IMR-90 (cell line): ENCODE results near the gene LOC101059915.

Source experiments
- ATAC-seq: fragments of 200-7000 bp; cut with Tn5 transposase; 2 replicates; pipeline ENCODE4 v1.9.1; 2020; ENCODE audit warnings: low read depth, mild to moderate bottlenecking, moderate library complexity
- BruUV-seq: library from RNA; stranded (reverse); fragments of 400-500 nt; replicated peaks from 2 replicates; lab custom pipeline; 2021; lab: Mats Ljungman, UMichigan
- CTCF ChIA-PET: fragments of 300-600 bp; formaldehyde crosslinking; extraction: SDS; loops from one replicate; lab custom pipeline; 2021; ENCODE audit warnings: antibody characterized with exemption; lab: Yijun Ruan, JAX
- POLR2A ChIA-PET: fragments of 300-600 bp; sonication (Branson Sonifier 250); formaldehyde crosslinking; loops from one replicate; lab custom pipeline; 2022; ENCODE audit warnings: antibody characterized with exemption; ENCODE audit not compliant: unreplicated experiment; lab: Charles Lee
- DNase-seq: peaks from one replicate; pipeline ENCODE4 v3.0.0; 2013
- H2AFZ ChIP-seq: replicated peaks from 2 replicates; pipeline ENCODE3; 2013; ENCODE audit warnings: low read length, mild to moderate bottlenecking; ENCODE audit not compliant: poor library complexity
- H2AK5ac ChIP-seq: 2 replicates; pipeline ENCODE4 v1.6.1; 2013; ENCODE audit warnings: low read depth, low read length, inconsistent platforms
- H2AK9ac ChIP-seq: replicated peaks from 2 replicates; pipeline ENCODE3; 2013; ENCODE audit warnings: mild to moderate bottlenecking, low read depth, low read length, moderate library complexity; ENCODE audit not compliant: poor library complexity
- H2BK120ac ChIP-seq: 2 replicates; pipeline ENCODE4 v1.6.1; 2013; ENCODE audit warnings: low read depth, low read length, inconsistent platforms
- H2BK15ac ChIP-seq: 3 replicates; pipeline ENCODE4 v1.6.1; 2013; ENCODE audit warnings: low read depth, low read length, inconsistent platforms
- H2BK20ac ChIP-seq: 2 replicates; pipeline ENCODE4 v1.6.1; 2013; ENCODE audit warnings: low read depth, mild to moderate bottlenecking, inconsistent platforms, low read length, moderate library complexity
- H2BK5ac ChIP-seq: 2 replicates; pipeline ENCODE4 v1.6.1; 2013; ENCODE audit warnings: mild to moderate bottlenecking, low read depth, low read length, inconsistent platforms; ENCODE audit not compliant: poor library complexity, severe bottlenecking
- H3K14ac ChIP-seq: replicated peaks from 2 replicates; pipeline ENCODE4 v1.6.1; 2013; ENCODE audit warnings: low read depth, low read length, inconsistent platforms
- H3K18ac ChIP-seq: 2 replicates; pipeline ENCODE4 v1.6.1; 2013; ENCODE audit warnings: low read depth, low read length, control low read depth
- H3K23ac ChIP-seq: 2 replicates; pipeline ENCODE4 v1.6.1; 2013; ENCODE audit warnings: low read depth, low read length, inconsistent platforms
- H3K27ac ChIP-seq: 2 replicates; pipeline ENCODE4 v1.5.1; 2013; ENCODE audit warnings: mild to moderate bottlenecking, control low read depth, low read length; ENCODE audit not compliant: insufficient read depth
- H3K27me3 ChIP-seq: 2 replicates; pipeline ENCODE4 v1.6.1; 2013; ENCODE audit warnings: low read length; ENCODE audit not compliant: control insufficient read depth, insufficient read depth
- H3K36me3 ChIP-seq: 2 replicates; pipeline ENCODE4 v1.6.1; 2013; ENCODE audit warnings: low read length, mixed read lengths; ENCODE audit not compliant: control insufficient read depth, insufficient read depth
- H3K4ac ChIP-seq: 2 replicates; pipeline ENCODE4 v1.6.1; 2013; ENCODE audit warnings: low read depth, low read length, inconsistent platforms
- H3K4me1 ChIP-seq: 2 replicates; pipeline ENCODE4 v1.6.1; 2013; ENCODE audit warnings: low read length, mixed read lengths; ENCODE audit not compliant: control insufficient read depth, insufficient read depth
- H3K4me2 ChIP-seq: 2 replicates; pipeline ENCODE4 v1.6.1; 2013; ENCODE audit warnings: low read depth, mild to moderate bottlenecking, control low read depth, low read length, moderate library complexity
- H3K4me3 ChIP-seq: 2 replicates; pipeline ENCODE4 v1.5.1; 2013; ENCODE audit warnings: low read depth, mild to moderate bottlenecking, control low read depth, low read length, moderate library complexity; ENCODE audit not compliant: insufficient read depth
- H3K56ac ChIP-seq: 2 replicates; pipeline ENCODE4 v1.6.1; 2013; ENCODE audit warnings: low read length, inconsistent platforms; ENCODE audit not compliant: insufficient read depth; ENCODE audit errors: extremely low read depth
- H3K79me1 ChIP-seq, 2 experiments: 2 replicates each; pipeline ENCODE4 v1.6.1; 2013; ENCODE audit warnings: low read length in 2 of 2, inconsistent platforms in 1 of 2, low read depth in 1 of 2
- H3K9ac ChIP-seq: 2 replicates; pipeline ENCODE4 v1.6.1; 2013; ENCODE audit warnings: low read depth, low read length, control low read depth
- H3K9me1 ChIP-seq: 2 replicates; pipeline ENCODE4 v1.6.1; 2013; ENCODE audit warnings: low read length, inconsistent platforms; ENCODE audit not compliant: insufficient read depth
- H3K9me3 ChIP-seq: 2 replicates; pipeline ENCODE4 v1.6.1; 2013; ENCODE audit warnings: low read length; ENCODE audit not compliant: control insufficient read depth, insufficient read depth
- H4K20me1 ChIP-seq: 2 replicates; pipeline ENCODE4 v1.6.1; 2013; ENCODE audit warnings: low read length, inconsistent platforms; ENCODE audit not compliant: insufficient read depth
- H4K5ac ChIP-seq: 2 replicates; pipeline ENCODE4 v1.6.1; 2013; ENCODE audit warnings: mild to moderate bottlenecking, low read depth, low read length, control low read depth
- H4K8ac ChIP-seq, 2 experiments: 2 replicates each; pipeline ENCODE4 v1.6.1; 2013; ENCODE audit warnings: low read depth in 2 of 2, low read length in 2 of 2, control low read depth in 1 of 2, inconsistent platforms in 1 of 2
- H4K91ac ChIP-seq: 2 replicates; pipeline ENCODE4 v1.6.1; 2013; ENCODE audit warnings: low read depth, low read length, inconsistent platforms; ENCODE audit not compliant: insufficient read depth
- FOS ChIP-seq: fragments of 150-350 bp; IDR thresholded peaks from 2 replicates; pipeline ENCODE4 v1.6.1; 2016; ENCODE audit warnings: low read depth, low read length
- MAFK ChIP-seq: IDR thresholded peaks from 2 replicates; pipeline ENCODE4 v1.6.1; 2012; ENCODE audit warnings: low read depth, low read length, improper control_type of control experiment
- NFE2L2 ChIP-seq: fragments of 150-350 bp; IDR thresholded peaks from 2 replicates; pipeline ENCODE4 v1.6.1; 2016; ENCODE audit warnings: low read depth, mild to moderate bottlenecking, low read length
- RAD21 ChIP-seq: IDR thresholded peaks from 2 replicates; pipeline ENCODE4 v1.6.1; 2012; ENCODE audit warnings: low read length, improper control_type of control experiment
- WGBS, 2 experiments: methylation state at CpG; one replicate each; pipeline versions ENCODE4 v1.1.5 to v1.1.7; 2013; ENCODE audit warnings: missing lambda C conversion rate in 2 of 2; ENCODE audit not compliant: insufficient read length in 1 of 2; ENCODE audit errors: extremely low coverage in 2 of 2; 5-methylcytosine and 5-hydroxymethylcytosine counted together
- dilution Hi-C: fragments of 300-500 bp; cut with HindIII; formaldehyde crosslinking; loops from one replicate; pipeline ENCODE4 v1.14.3; 2018; ENCODE audit warnings: low sequenced_read_pairs; ENCODE audit not compliant: unreplicated experiment
- in situ Hi-C: fragments of 300-500 bp; cut with MboI; formaldehyde crosslinking; loops from 3 replicates; pipeline ENCODE4 v1.14.3; 2019; ENCODE audit warnings: low sequenced_read_pairs, inconsistent platforms, mixed read lengths
- intact Hi-C: fragments of 100-400 bp; cut with micrococcal nuclease; formaldehyde crosslinking; loops from 2 replicates; pipeline ENCODE4 v1.10.0; 2022

The LOC101059915 gene

DNA sequence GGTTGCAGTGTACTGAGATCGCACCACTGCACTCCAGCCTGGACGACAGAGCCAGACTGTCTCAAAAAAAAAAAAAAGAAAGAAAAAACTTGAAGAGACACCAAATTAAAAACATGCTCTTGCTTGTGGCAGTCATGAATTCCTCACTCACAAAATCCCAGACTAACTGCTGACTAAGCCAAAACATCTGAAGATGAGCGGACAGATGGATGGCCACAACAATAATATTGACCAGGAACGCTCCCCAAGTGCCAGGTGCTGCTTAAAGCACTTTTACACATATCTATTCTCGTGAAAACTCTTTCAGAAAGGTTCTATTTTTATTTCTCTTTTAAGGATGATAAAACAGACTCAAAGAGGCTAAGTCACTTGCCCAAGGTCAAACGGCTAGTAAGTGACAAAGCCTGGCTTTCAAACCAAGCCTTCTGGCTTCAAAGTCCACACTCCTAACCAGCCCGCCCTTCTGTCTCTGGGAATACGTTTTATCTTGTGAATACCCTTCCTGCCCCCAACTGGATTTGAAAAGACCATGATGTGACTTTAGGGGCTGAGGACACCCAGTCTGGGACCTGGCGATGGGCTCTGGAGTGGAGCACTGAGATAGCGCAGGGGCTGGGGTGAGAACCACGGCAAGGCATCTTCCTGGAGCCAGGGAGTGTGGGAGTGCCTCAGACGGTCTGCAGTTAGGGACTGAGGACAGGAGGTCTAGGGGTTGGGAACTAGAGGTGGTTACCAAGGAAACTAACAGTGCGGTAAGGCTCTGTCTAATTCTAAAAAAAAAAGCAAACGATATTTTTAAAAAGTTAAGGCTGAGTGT lies 39.5 kb upstream of the LOC101059915 start:
- Histone ChIP-seq H4K5ac (no peak overlapping the region), H3K9me1 (no peaks in the 10 kb centered on the region), H4K8ac (no peak overlapping the region), H2AK9ac (no peak overlapping the region), H3K9ac (no peak overlapping the region), H2BK20ac (no peak overlapping the region), H3K36me3 (no peaks in the 10 kb centered on the region), H3K27me3 (peaks cover 6% of the 10 kb centered on the region), H4K20me1 (no peaks in the 10 kb centered on the region), H3K79me1 (no peaks in the 10 kb centered on the region), H2AK5ac (no peak overlapping the region), H3K4ac (no peak overlapping the region), H3K56ac (no peak overlapping the region), H2BK120ac (no peak overlapping the region), H3K23ac (no peak overlapping the region), H3K9me3 (no peaks in the 10 kb centered on the region), H3K4me2 (no peak overlapping the region), H4K91ac (no peak overlapping the region), H2BK15ac (no peak overlapping the region), H3K4me3 (no peak overlapping the region), H3K4me1 (no peaks in the 10 kb centered on the region), H3K14ac (no peak overlapping the region), H2AFZ (no peak overlapping the region), H3K27ac (no peak overlapping the region), H3K18ac (no peak overlapping the region), H2BK5ac (no peak overlapping the region)
- peak; percentile 82 for TF ChIP-seq MAFK
- no peak for TF ChIP-seq NFE2L2
- TF ChIP-seq FOS, result no peak
- TF ChIP-seq RAD21, result no peak
- ChIA-PET POLR2A (no interaction called here), CTCF (no interaction called here)
- ATAC-seq (no peak), DNase-seq (no peak)
- no TSS peak for BruUV-seq
- in situ Hi-C loops, result loop anchor here (25.0 kb wide), 1 partner anchor 865 kb away; no protein-coding TSS in a partner anchor
- intact Hi-C loops, result no loop called here
- dilution Hi-C loops, result no loop called here
- WGBS, 2 experiments, result 65% methylated on average over 4 of the region's 14 CpGs; no CpG with 5 or more reads in 1 of the 2 experiments
